NCI-H460 (cell line): ENCODE data around the gene PPIA. TPM values are rescaled to one million over a fixed set of nuclear protein-coding genes. Genes with fewer than 3 reads are reported as not detected.

Experiments used
- DNase-seq: peaks from one replicate; pipeline ENCODE4 v3.0.0-alpha.2; 2016; ENCODE audit warnings: low read depth; ENCODE audit errors: extremely low read depth
- polyA plus RNA-seq: library from polyadenylated mRNA; depleted of rRNA; stranded (reverse); fragments of >200 nt; gene quantifications from 2 replicates; pipeline ENCODE4 v1.2.3, GENCODE V29; 2014; cell fraction: nucleus; rRNA removed
- total RNA-seq: library from RNA; depleted of rRNA; stranded (reverse); fragments of >200 nt; shearing (Covaris generic); gene quantifications from 2 replicates; pipeline ENCODE4 v1.2.3, GENCODE V29; 2014; rRNA removed

Gene PPIA
- 4,126 and 4,272 TPM in 2 replicates for total RNA-seq
- polyA plus RNA-seq = 2,201 and 4,057 TPM in 2 replicates

DNA sequence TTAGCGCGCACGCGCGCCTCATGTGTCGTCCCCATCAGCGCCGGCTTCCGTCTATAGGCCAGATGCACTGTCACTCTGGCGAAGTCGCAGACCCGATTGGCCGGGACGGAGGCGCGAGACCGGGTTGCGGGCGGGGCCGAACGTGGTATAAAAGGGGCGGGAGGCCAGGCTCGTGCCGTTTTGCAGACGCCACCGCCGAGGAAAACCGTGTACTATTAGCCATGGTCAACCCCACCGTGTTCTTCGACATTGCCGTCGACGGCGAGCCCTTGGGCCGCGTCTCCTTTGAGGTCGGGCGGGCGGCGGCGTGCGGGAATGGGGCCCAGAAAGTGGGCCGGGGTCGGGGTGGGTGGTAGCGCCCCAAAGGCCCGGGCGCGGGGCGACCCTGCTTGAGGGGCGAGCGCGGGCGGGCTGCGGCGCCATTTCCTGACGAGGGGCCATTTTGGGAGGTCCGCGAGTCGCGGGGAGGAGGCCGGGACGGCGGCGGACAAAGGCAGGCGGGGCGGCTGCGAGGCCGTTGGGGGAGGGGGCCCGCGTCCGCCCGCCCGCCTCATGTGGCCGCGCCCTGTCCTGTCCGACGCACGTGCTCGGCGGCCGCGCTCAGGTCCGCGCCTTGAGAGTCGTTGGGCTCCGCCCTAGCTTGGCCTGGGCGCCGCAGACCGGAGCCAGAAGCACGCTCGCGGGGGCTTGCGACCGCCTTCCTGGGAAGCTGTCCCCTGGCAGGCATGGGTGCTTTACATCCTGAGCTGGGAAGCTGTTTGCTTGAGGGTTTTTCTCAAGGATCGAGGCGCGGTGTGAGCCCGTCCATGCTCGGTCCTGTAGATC lies at the start of gene PPIA:
Gene PPIA (plus strand): TSS at position 178 of the 825 bp plus-strand sequence. CDS start 44 bp downstream, at position 222.
- DNase-seq = peak; percentile 98

DNA sequence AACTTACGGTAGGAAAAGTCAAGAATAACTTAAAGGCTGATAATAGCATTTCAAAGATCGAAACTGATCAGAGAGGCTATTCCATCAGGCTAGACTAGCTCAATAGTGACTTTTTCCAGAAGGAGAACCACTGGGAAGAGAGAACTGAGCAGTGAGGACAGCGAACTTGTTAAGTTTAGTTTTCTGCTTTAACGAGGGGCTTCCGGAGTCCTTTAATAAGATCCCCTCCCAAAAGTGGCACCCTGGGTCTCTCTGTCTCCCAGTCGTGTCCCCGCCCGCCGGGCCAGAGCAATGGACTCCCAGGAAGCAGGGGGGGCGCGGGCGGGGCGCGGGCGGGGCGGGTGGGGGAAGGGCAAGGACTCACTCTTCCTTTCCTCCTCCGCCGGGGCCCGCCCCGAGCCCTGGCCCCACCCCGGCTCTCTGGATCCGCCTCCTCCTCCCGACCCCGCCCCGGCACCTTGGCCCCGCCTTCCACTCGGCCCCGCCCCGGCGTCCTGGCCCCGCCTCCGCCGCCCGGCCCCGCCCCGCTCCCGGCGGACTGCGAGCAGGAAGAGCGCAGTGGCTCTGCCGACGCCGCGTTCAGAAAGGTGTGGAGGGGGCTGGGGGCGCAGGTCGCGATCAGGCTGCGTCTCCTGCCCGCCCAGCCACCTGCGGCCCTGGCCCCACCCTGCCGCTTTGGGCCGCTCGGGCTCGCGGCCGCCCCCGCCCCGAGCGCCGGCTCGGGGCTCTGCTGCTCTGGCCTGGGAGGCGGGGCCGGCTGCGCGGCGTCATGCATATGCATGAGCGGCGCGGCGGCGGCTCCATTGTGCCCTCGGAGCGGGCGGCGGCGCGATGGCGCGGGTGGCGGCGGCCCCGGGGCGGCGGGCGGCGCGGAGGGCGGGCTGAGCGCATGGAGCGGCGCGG lies 48.2 kb upstream of the PPIA start, which contains the start of gene ZMIZ2:
Gene ZMIZ2 (plus strand): TSS at position 803 of the 903 bp plus-strand sequence. CDS start 7,403 bp downstream, outside the sequence.
- peak; percentile 89 for DNase-seq

DNA sequence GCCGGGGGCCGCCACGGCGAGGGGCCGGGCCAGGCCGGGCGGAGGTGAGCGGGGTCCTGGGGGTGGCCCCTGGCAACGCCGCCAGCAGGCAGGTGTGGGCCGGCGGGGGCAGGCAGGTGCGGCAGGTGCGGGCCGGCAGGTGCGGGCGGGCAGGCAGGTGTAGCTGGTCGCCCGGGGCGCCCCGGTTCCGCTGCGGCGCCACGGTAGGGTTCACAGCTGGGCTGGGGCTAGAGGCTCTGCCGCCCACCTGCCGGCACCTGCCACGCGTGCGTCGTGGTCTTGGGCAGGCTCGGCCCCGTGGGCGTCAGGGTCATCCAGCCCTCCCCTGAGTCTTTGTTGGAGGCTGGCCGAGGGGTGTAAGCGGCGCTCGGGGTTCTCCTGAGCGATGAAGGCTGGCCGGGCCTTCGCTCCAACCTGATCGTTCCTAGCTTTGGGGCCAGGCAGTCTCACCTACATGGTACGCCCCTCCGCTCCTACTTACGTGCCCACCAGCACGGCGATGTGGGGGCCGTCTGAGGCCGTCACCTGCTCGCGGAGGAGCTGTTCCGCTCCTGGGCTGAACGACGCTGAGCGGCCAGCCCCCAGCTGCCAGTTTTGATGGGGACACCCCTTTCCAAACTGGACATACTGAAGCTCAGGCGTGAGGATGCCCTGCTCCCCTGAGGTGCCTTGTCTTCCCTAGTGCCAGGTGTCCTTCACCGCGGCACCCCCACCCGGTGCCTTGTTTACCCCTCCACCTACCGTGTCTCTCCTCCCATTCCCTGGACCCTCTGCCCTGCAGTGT lies 47.3 kb upstream of the PPIA start:
- no peak for DNase-seq

DNA sequence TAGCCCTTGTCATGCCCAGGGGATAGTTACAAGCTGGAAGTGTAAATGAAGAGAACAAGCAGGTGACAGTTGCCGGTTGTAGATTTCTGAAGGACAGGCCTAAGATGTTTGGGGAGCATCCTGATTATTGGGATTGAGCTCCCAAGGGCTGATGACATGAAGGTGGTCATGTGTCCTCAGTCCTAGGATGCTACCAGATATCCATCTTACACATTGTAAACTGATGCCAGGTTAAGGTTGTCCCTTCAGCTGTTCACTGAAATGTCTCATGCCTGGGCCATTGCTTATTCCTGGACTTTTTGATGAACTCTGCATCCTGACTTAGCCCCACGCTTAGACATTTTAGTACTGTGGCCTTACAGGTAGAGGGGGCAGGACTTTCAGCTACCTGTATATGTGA lies 46.5 kb upstream of the PPIA start:
- no peak for DNase-seq

DNA sequence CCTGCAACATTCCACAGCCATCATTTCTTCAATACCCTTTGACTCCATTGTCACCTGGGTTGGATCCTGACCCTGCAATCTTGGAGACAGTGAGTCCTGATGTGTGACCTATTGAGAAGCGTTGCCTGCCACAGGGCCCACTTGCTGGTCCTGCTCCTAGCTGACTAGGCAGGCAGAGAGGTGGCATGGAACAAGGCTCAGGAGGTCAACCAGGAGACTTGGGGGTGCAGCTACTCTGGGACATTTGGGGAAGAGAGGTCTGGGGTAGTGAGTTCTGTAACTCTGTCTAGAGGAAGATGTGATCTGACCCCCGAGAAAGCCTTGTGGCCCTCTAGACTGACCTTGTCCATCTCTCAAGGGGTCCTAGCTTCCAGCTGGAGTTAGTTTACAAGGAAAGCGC lies 46.1 kb upstream of the PPIA start:
- no peak for DNase-seq

DNA sequence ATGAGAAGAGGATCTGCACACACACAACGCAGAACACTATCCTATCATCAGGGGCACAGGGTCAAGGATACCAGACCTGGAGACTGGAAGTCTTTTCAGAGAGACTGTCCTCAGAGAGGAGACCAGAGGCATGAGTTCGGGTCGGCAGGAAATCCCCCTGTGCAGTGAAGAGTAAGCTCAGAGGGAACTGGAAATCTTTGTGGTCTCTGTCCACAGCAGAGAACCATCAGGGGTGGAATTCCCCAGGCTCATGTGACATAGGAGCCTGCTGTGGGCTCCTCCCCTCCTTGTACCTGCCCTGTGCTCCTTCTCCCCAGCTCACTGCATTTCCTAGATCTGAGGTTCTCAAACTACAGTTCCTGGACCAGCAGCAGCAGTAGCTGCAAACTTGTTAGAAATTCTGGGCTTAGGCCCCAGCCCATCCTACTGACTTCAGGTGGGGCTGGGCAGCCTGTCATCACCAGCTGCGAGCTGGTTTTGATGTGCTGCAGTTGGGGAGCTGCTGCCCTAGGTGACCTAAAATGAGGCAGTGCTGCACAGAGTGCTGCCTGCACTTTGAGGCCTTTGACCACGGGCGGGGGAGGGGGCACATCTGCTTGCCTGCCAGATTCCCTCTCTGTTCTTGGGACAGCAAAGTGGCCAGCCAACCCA lies 45.4 kb upstream of the PPIA start:
- DNase-seq = no peak

DNA sequence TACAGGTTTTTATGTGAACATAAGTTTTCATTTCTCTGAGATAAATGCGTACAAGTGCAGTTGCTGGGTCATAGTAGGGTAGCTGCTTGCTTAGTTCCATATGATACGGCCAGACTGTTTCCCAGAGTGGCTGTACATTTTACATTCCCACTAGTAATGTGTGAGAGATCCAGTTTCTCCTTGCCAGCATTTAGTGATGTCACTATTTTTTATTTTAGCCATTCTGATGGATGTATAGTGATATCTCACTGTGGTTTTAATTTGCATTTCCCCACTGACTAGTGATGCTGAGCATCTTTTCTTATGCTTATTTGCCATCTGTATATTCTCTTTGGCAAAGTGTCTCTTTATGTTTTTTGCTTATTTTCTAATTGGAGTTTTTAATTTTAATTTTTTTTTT lies 43.7 kb upstream of the PPIA start:
- DNase-seq = no peak

DNA sequence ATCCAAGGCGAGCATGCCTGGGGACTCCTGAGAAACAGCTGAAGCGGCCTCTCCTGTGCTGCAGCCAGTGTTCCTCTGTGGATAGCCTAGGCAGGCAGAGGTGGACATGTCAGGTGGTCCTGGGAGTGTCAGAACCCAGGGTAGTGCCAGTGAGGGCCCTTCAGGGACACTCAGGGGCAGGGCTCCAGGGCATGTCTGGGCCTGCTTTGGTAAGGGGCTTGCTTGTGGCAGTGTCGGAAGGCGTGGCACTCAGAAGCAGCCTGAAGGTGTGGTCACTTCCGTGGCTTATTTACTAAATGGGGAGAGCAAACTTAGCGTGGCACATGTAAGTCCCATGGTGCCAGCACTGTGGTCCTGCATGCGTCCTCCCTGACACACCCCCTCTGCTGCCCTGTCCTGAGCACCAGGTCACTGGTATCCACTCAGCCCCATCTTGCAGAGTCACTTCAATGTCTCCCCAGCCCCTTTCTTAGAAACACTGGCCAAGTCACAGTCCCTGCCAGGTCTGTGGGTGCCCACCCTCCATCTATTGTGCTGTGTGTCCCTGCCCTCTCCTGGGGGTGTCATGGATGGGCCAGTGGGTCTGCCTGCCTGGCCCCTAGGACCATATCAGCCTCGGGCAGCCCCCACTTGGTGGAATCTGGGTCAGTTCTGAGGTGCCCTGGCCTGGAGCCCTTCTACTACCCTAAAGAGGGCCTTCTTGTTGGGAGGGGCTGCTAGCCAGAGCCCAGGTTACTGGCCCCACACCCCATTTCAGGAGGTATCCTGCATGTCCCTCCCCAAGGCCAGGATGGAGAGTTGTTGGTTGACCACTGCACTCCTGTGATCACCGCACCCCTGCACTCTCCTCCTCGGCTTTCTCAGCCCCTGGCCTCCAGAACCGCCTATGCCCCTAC lies 41.4 kb upstream of the PPIA start:
- no peak for DNase-seq

DNA sequence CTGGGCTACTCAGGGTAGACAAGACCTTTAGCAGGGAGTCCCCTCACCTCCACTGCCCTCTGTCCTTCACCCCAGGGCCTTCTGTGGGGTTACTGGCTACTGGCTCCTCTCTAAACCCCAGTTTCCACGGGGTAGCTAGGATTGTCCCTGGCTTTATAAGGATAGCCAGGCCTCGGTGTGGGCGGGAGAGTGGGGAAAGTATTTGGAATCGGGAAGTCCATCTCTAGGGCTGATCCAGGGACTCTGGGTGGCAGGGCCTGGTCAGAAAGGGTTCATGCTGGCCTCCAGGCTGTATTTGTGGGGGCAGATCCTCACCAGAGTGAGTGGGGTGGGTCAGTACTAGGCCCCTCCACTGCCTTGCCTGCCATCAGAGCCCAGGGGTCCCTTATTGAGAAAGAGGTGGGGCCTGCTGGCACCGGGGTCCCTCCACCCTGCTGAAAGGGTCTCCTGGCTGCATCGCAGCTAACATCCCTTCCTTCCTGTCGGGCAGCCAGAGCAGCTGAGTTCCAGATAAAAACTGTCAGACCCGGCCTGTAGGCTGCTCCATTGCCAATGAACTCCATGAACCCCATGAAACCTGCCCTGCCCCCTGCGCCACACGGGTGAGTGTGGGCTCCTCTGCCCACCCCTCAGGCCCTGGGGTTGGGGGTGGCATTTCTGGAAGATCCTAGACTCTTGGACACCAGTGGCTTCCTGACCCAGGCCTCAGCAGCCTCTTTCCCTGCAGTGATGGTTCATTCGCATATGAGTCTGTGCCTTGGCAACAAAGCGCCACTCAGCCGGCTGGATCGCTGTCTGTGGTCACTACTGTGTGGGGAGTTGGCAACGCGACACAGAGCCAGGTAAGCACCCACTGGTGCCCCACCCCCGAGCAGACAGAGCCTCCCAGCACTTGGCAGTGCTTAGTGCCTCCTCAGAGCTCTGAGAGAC lies 40.5 kb upstream of the PPIA start:
- no peak for DNase-seq

DNA sequence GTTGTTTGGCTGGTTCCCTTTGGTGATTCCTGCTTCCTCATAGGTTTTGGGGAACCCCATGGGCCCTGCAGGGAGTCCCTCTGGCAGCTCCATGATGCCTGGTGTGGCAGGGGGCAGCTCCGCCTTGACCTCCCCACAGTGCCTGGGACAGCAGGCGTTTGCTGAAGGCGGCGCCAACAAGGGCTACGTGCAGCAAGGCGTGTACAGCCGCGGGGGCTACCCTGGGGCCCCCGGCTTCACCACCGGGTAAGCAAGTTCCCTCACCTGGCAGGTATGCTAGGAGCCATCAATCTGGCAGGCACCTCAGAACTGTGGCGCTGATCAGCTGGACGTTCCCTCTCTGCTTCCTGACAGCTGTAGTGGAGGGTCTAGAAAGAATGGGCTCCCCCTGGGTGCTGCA lies 39.6 kb upstream of the PPIA start:
- DNase-seq = no peak

DNA sequence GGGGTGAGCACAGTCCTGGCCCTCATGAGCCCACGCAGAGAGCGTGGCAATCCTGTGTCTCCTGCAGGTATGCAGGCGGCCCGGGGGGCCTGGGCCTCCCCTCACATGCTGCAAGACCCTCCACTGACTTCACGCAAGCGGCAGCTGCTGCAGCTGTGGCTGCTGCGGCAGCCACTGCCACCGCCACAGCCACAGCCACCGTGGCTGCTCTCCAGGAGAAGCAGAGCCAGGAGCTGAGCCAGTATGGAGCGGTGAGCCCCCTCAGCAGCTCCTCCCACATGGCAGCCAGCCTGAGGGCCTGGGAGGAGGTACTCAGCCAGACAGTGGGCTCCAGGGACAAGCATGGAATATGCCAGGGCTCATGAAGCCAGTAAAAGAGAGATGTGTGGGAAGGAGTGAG lies 39.2 kb upstream of the PPIA start:
- DNase-seq = no peak

DNA sequence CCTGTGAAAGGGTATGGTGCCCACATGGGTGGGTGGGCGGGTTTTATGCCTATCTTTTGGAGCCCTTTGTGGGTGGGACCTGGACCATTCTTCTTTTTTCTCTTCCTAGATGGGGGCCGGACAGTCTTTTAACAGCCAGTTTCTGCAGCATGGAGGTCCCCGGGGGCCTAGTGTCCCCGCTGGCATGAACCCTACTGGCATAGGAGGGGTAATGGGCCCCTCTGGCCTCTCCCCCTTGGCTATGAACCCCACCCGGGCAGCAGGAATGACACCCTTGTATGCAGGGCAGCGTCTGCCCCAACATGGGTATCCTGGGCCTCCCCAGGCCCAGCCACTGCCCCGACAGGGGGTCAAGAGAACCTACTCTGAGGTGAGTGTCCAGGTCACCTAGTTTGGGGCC lies 38.7 kb upstream of the PPIA start:
- no peak for DNase-seq

DNA sequence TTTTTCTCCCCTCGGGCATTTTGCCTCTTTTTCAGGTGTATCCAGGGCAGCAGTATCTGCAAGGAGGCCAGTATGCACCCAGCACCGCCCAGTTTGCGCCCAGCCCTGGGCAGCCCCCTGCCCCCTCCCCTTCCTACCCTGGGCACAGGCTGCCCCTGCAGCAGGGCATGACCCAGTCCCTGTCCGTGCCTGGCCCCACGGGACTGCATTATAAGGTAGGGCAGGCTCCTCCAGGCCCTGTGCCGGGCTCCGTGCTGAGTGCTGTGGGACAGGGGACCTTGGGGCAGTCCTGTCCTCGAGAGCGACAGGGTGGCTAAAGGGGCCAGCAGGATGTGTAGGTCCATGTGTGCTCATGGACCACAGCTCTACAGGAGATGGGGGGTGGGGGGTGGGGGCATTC lies 37.2 kb upstream of the PPIA start:
- no peak for DNase-seq

DNA sequence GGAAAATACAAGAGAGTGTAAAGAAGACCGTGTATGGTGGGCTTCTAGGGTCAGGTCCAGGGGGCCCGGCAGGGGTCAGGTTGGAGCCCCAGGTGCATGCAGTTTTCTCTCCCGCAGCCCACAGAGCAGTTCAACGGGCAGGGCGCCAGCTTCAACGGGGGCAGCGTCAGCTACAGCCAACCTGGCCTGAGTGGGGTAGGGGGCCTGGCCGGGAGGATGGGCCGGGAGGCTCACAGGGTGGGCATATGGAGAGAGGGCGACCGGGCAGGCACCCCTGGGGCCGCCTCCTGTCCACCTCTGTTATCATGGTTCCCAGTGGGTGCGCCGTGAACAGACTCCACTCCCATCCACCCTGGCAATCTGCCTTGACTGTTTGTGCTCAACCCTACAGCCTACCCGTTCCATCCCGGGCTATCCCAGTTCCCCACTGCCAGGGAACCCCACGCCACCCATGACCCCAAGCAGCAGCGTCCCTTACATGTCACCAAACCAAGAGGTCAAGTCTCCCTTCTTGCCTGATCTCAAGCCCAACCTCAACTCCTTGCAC lies 36.4 kb upstream of the PPIA start:
- DNase-seq = no peak

DNA sequence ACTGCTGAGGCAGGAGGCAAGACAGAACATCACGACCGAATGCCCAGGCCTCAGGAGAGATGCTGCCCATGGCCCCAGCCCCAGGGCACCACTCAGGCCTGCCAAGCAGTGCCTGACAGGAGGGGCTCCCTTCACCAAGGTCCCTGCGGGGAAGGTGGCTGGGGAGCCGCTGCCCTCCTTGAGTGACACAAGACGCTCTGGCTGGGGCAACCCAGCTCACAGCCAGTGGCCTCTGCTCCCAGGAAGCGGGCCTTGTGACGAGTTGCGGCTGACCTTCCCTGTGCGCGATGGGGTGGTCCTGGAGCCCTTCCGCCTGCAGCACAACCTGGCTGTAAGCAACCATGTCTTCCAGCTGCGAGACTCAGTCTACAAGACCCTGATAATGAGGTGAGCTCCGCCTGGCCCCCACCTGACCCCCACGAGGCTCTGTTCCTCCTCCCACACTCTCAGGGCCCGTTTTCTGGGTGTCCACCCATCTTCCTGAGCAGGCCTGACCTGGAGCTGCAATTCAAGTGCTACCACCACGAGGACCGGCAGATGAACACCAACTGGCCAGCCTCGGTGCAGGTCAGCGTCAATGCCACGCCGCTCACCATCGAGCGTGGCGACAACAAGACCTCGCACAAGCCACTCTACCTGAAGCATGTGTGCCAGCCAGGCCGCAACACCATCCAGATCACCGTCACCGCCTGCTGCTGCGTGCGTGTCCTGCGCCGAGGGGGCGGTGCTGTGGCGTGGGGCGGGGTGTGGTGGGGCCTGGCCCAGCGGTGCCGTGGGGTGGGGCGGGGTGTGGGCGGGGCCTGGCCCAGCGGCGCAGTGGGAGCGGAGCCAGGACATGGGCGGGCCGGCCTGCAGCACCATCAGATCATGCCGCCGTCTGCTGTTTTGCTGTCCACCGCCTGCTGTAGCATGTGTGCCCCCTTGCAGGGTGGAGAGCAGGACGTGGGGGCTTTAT lies 35.0 kb upstream of the PPIA start:
- peak; percentile 49 for DNase-seq

DNA sequence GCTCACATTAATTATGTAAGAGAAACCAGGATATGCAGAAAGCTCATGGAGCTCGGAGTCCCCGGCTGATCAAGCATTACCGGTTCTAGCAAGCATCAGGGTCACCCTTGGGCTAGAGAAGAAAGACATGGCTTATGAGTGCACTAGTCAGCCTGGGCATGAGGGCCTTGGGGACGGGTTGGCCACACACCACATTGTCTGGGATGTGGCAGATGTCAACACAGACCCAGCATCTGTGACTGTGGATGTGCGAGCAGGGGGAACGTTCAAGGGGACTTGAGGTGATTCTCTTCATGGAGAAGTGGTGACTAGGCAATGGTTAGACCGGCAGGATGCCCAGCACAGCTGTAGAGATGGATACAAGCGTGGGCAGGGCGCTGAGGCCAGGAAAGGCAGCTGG lies 34.2 kb upstream of the PPIA start:
- no peak for DNase-seq
